Lower leg skin (tissue), 3 donors: ENCODE data around the gene TSHB.

Source experiments
- CTCF ChIP-seq, 3 donors: fragments of 450-650 bp; IDR thresholded peaks; one replicate each; pipeline ENCODE4 v1.5.1; 2016; ENCODE audit warnings: antibody characterized with exemption in 3 of 3, mild to moderate bottlenecking in 3 of 3, moderate library complexity in 2 of 3
- POLR2A ChIP-seq, 2 donors: fragments of 450-650 bp; IDR thresholded peaks; one replicate each; pipeline ENCODE4 v1.6.1; 2016 to 2017; ENCODE audit warnings: antibody characterized with exemption in 2 of 2, mild to moderate bottlenecking in 1 of 2, moderate library complexity in 1 of 2

- TF ChIP-seq CTCF (IDR thresholded peaks at IDR 0.05), result no peak
- no peak for TF ChIP-seq POLR2A (IDR thresholded peaks at IDR 0.05)
Observed at GRCh38 chr1:115036814-115037507, 7.3 kb downstream of the TSHB start.
